ENCODE data around the gene RPS6KB1.

DNA sequence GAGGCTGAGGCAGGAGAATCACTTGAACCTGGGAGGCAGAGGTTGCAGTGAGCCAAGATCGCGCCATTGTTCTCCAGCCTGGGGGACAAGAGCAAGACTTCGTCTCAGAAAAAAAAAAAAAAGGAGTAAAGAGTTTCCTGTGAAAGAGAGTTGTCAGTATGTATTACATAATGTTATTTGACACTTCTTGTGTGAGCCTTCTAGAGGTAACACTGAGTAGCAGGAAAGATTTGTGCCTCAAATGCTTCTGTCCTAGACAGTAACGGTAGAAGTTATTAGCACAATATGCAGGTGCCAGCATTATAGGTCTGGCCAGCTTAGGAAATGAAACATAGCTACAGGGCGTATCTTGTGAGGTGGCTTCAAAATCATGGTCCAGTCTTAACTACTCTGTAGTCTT is 6.2 kb downstream of the RPS6KB1 start:
- TF ChIP-seq, protein P1, sequence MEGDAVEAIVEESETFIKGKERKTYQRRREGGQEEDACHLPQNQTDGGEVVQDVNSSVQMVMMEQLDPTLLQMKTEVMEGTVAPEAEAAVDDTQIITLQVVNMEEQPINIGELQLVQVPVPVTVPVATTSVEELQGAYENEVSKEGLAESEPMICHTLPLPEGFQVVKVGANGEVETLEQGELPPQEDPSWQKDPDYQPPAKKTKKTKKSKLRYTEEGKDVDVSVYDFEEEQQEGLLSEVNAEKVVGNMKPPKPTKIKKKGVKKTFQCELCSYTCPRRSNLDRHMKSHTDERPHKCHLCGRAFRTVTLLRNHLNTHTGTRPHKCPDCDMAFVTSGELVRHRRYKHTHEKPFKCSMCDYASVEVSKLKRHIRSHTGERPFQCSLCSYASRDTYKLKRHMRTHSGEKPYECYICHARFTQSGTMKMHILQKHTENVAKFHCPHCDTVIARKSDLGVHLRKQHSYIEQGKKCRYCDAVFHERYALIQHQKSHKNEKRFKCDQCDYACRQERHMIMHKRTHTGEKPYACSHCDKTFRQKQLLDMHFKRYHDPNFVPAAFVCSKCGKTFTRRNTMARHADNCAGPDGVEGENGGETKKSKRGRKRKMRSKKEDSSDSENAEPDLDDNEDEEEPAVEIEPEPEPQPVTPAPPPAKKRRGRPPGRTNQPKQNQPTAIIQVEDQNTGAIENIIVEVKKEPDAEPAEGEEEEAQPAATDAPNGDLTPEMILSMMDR (IDR thresholded peaks at IDR 0.05): no peak
- TF ChIP-seq ELF4 (CRISPR knock-in tag; IDR thresholded peaks at IDR 0.05; ENCODE audit: low read depth): no peak
- TF ChIP-seq, protein P2, sequence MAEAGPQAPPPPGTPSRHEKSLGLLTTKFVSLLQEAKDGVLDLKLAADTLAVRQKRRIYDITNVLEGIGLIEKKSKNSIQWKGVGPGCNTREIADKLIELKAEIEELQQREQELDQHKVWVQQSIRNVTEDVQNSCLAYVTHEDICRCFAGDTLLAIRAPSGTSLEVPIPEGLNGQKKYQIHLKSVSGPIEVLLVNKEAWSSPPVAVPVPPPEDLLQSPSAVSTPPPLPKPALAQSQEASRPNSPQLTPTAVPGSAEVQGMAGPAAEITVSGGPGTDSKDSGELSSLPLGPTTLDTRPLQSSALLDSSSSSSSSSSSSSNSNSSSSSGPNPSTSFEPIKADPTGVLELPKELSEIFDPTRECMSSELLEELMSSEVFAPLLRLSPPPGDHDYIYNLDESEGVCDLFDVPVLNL (CRISPR knock-in tag; IDR thresholded peaks at IDR 0.05; ENCODE audit: borderline replicate concordance, low read depth): no peak
- TF ChIP-seq CREM (CRISPR knock-in tag; IDR thresholded peaks at IDR 0.05): no peak
- TF ChIP-seq ZBTB21 (CRISPR knock-in tag; IDR thresholded peaks at IDR 0.05; ENCODE audit: borderline replicate concordance): no peak
